B cell (primary cell): Measurements from ENCODE around the gene TXNDC17. TPM values are rescaled to one million over a fixed set of nuclear protein-coding genes. Genes with fewer than 3 reads are reported as not detected.

Experiments used
- ATAC-seq: fragments of 200-7000 bp; cut with Tn5 transposase; one replicate; pipeline ENCODE4 v1.10.0; 2021; ENCODE audit warnings: low read depth, mild to moderate bottlenecking, moderate number of reproducible peaks, moderate library complexity
- CTCF ChIA-PET: fragments of 350-600 bp; sonication (Branson Sonifier 250); formaldehyde crosslinking; loops from one replicate; lab custom pipeline; 2021; ENCODE audit warnings: antibody characterized with exemption, inconsistent platforms; lab: Charles Lee
- POLR2A ChIA-PET: fragments of 350-600 bp; sonication (Branson Sonifier 250); formaldehyde crosslinking; loops from one replicate; lab custom pipeline; 2021; ENCODE audit warnings: antibody characterized with exemption; lab: Charles Lee
- DNase-seq: peaks from one replicate; pipeline ENCODE4 v3.0.0; 2013
- H2AFZ ChIP-seq: 2 replicates; pipeline ENCODE4 v1.6.1; 2012; ENCODE audit warnings: mild to moderate bottlenecking, low read depth, low read length; ENCODE audit not compliant: insufficient read depth, poor library complexity, severe bottlenecking
- H3K27ac ChIP-seq, 2 donors: 1 replicate in 1 of 2; 2 replicates in 1 of 2; pipeline ENCODE4 v1.5.1; 2012 to 2013; ENCODE audit warnings: low read length in 2 of 2, mild to moderate bottlenecking in 2 of 2, moderate library complexity in 1 of 2
- H3K27me3 ChIP-seq, 4 experiments: fragments of 200-600 bp in 1 of 4; sonication (generic) in 1 of 4; replicated peaks in 1 of 4; 1 replicate in 2 of 4; 2 replicates in 2 of 4; pipeline versions ENCODE4 v1.6.1 to v1.7.0; 2013 to 2016; ENCODE audit warnings: low read length in 3 of 4, mild to moderate bottlenecking in 2 of 4, mixed read lengths in 1 of 4, moderate library complexity in 1 of 4; ENCODE audit not compliant: insufficient read depth in 4 of 4, control insufficient read depth in 3 of 4; ENCODE audit errors: control extremely low read depth in 1 of 4
- H3K36me3 ChIP-seq, 2 experiments: replicated peaks in 1 of 2; 1 replicate in 1 of 2; 2 replicates in 1 of 2; pipeline versions ENCODE4 v1.6.1 to v1.7.1; 2013; ENCODE audit warnings: low read length in 1 of 2; ENCODE audit not compliant: insufficient read depth in 2 of 2, control insufficient read depth in 1 of 2; ENCODE audit errors: control extremely low read depth in 1 of 2, extremely low read depth in 1 of 2
- H3K4me1 ChIP-seq, 2 donors: fragments of 200-600 bp in 1 of 2; sonication (generic) in 1 of 2; 1 replicate in 1 of 2; 2 replicates in 1 of 2; pipeline versions ENCODE4 v1.5.1 to v1.6.1; 2013 to 2017; ENCODE audit warnings: low read length in 2 of 2; ENCODE audit not compliant: control insufficient read depth in 2 of 2, insufficient read depth in 2 of 2
- H3K4me2 ChIP-seq: replicated peaks from 2 replicates; pipeline ENCODE3; 2012; ENCODE audit warnings: mild to moderate bottlenecking, low read depth, low read length; ENCODE audit not compliant: poor library complexity, severe bottlenecking
- H3K4me3 ChIP-seq, 5 experiments: fragments of 200-600 bp in 1 of 5; sonication (generic) in 1 of 5; 1 replicate in 3 of 5; 2 replicates in 2 of 5; pipeline versions ENCODE4 v1.5.1 to v1.7.0; 2011 to 2016; ENCODE audit warnings: low read length in 4 of 5, mild to moderate bottlenecking in 4 of 5, low read depth in 2 of 5, control low read depth in 1 of 5, moderate library complexity in 1 of 5; ENCODE audit not compliant: insufficient read depth in 1 of 5; ENCODE audit errors: control extremely low read depth in 1 of 5, extremely low read depth in 1 of 5
- H3K79me2 ChIP-seq: fragments of 200-600 bp; sonication (generic); one replicate; pipeline ENCODE4 v1.6.0; 2016; ENCODE audit warnings: low read length; ENCODE audit not compliant: control insufficient read depth, insufficient read depth
- H3K9ac ChIP-seq: fragments of 200-600 bp; sonication (generic); 2 replicates; pipeline ENCODE4 v1.6.1; 2017; ENCODE audit warnings: mild to moderate bottlenecking, low read length, moderate library complexity
- H3K9me3 ChIP-seq, 3 donors: one replicate each; pipeline versions ENCODE4 v1.6.1 to v1.7.1; 2013; ENCODE audit warnings: low read length in 2 of 3; ENCODE audit not compliant: control insufficient read depth in 2 of 3, insufficient read depth in 1 of 3; ENCODE audit errors: control extremely low read depth in 1 of 3
- H4K20me1 ChIP-seq: 2 replicates; pipeline ENCODE4 v1.6.0; 2012; ENCODE audit warnings: mild to moderate bottlenecking, low read length; ENCODE audit not compliant: insufficient read depth, control insufficient read depth, poor library complexity, severe bottlenecking
- H3K27ac Mint-ChIP-seq: one replicate; pipeline ENCODE4 v1.8.0; 2021; ENCODE audit warnings: mixed read lengths
- H3K27me3 Mint-ChIP-seq: one replicate; pipeline ENCODE4 v1.8.0; 2021; ENCODE audit warnings: mixed read lengths
- H3K4me1 Mint-ChIP-seq: one replicate; pipeline ENCODE4 v1.8.0; 2021; ENCODE audit warnings: mixed read lengths
- H3K4me3 Mint-ChIP-seq: one replicate; pipeline ENCODE4 v1.8.0; 2021; ENCODE audit warnings: mixed read lengths
- H3K9me3 Mint-ChIP-seq: one replicate; pipeline ENCODE4 v1.8.0; 2022; ENCODE audit warnings: mixed read lengths; ENCODE audit not compliant: insufficient read depth
- EZH2 ChIP-seq: IDR thresholded peaks from 2 replicates; pipeline ENCODE4 v1.6.1; 2012; ENCODE audit warnings: borderline replicate concordance, low read depth, mild to moderate bottlenecking, moderate library complexity, low read length; ENCODE audit not compliant: insufficient read depth, poor library complexity, severe bottlenecking
- WGBS: methylation state at CpG from one replicate; pipeline ENCODE4 v1.1.5; 2013; ENCODE audit warnings: missing lambda C conversion rate; ENCODE audit not compliant: insufficient coverage; 5-methylcytosine and 5-hydroxymethylcytosine counted together
- intact Hi-C: fragments of 100-400 bp; cut with micrococcal nuclease; formaldehyde crosslinking; loops from one replicate; pipeline ENCODE4 v1.10.0; 2022
- polyA plus RNA-seq: library from polyadenylated mRNA; depleted of rRNA; stranded (reverse); fragments of >200 nt; gene quantifications from 2 replicates; pipeline ENCODE4 v1.2.3, GENCODE V29; 2012
- total RNA-seq, 2 donors: library from RNA; stranded (reverse); fragments of 120-200 nt in 1 of 2; gene quantifications; 1 replicate in 1 of 2; 2 replicates in 1 of 2; pipeline versions ENCODE4 v1.2.3 to v1.2.4, GENCODE V29; 2013 to 2022
- TF ChIP-seq, protein P1 (sequence below): fragments of 200-600 bp; IDR thresholded peaks from one replicate; pipeline ENCODE4 v1.8.0; 2022; ENCODE audit warnings: antibody characterized with exemption, mild to moderate bottlenecking

TXNDC17 gene
- total and polyA plus RNA-seq, 2 donors (not counting 1 experiment from before 2014, with no cell fraction given): 19.5 to 33.7 TPM

DNA sequence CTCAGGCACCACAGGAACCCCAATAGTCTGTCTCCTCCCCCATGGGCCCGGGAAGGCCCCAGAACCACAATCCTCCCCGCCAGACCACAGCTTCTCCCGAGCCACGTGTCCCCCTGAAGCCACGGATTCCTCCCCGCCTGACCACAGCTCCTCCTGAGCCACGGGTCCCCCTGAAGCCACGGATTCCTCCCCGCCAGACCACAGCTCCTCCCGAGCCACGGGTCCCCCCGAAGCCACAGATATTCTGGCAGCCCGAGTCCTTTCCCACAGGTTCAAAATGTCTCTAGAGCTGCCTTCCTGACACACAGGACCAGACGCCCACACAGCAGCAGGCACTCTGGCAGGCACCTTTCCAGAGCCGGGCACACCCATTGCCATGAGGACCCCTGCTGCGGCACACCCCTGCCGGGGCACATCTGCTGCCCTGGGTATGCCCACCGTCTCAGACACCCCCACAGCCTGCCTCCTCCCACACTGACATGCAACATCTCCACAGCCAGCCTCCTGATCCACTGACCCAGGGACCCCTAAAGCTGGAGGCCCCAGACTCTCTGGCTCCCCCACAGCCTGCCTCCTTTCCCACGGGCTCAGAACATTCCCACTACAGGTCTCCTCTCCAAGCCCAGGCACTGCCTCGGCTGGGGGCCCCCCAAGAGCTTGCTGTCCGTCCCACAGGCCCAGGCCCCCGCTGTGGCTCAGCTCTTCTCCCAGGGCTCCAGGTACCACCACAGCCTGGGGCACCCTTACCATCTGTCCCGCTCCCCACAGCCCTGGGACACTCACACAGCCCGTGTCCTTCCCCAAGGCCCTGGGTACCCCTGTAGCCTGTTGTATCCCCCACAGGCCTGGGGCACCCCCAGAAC is 2.6 kb upstream of the TXNDC17 start:
- Histone ChIP-seq H3K27ac (no peak overlapping the region), H2AFZ (no peak overlapping the region), H3K27me3 (no peaks in the 10 kb centered on the region), H3K79me2 (peaks cover 37% of the 10 kb centered on the region), H3K4me1 (peaks cover 22 to 30% of the 10 kb centered on the region in 2 donors), H3K9me3 (no peaks in the 10 kb centered on the region), H3K9ac (no peak overlapping the region), H3K36me3 (peaks cover 0 to 11% of the 10 kb centered on the region in 2 experiments), H3K4me3 (no peak overlapping the region), H3K4me2 (peak overlapping the region; percentile 87), H4K20me1 (peaks cover 6% of the 10 kb centered on the region)
- Mint-ChIP-seq H3K27me3 (no peaks in the 10 kb centered on the region), H3K27ac (peak overlapping the region; percentile 67), H3K4me3 (peak overlapping the region; percentile 98), H3K9me3 (no peaks in the 10 kb centered on the region), H3K4me1 (peaks cover 36% of the 10 kb centered on the region)
- CTCF ChIA-PET: no interaction called here
- DNase-seq: no peak
- TF ChIP-seq, protein P1, sequence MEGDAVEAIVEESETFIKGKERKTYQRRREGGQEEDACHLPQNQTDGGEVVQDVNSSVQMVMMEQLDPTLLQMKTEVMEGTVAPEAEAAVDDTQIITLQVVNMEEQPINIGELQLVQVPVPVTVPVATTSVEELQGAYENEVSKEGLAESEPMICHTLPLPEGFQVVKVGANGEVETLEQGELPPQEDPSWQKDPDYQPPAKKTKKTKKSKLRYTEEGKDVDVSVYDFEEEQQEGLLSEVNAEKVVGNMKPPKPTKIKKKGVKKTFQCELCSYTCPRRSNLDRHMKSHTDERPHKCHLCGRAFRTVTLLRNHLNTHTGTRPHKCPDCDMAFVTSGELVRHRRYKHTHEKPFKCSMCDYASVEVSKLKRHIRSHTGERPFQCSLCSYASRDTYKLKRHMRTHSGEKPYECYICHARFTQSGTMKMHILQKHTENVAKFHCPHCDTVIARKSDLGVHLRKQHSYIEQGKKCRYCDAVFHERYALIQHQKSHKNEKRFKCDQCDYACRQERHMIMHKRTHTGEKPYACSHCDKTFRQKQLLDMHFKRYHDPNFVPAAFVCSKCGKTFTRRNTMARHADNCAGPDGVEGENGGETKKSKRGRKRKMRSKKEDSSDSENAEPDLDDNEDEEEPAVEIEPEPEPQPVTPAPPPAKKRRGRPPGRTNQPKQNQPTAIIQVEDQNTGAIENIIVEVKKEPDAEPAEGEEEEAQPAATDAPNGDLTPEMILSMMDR: no peak
- TF ChIP-seq EZH2: no peak
- 61% methylated on average over 24 of the region's 24 CpGs for WGBS
- POLR2A ChIA-PET: no interaction called here
- ATAC-seq: no peak
- intact Hi-C loops: no loop called here

DNA sequence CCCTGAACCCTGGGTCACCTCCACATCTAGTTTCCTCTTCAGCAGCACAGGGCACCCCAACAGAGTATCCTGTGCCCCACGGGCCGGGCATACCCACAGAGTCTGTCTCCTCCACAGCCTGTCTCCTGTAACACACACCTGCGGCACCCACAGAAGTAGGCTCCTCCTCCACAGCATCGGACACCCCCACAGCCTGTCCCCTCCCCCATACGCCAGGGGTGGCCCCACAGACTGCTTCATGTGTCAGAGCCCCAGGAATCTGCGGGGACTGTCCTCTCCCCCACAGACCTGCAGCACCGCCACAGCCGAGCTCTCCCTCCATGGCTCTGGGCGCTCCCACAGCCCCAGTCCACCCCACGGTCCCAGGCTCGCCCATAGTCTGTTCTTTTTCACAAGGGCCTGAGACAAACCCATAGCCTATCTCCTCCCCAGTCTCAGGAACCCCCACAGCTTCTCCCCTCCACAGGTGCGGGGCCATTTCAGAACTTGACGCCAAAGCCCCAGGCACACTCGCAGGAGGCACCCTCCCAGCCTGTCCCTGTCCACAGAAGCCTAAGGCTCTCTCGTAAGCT is 1.8 kb upstream of the TXNDC17 start:
- peak; percentile 20 for DNase-seq
- no peaks in the 10 kb centered on the region for H3K27me3 Mint-ChIP-seq
- peak overlapping the region; percentile 87 for H3K4me2 ChIP-seq
- peaks cover 1 to 15% of the 10 kb centered on the region in 2 experiments for H3K36me3 ChIP-seq
- H3K27ac ChIP-seq: no peak overlapping the region
- intact Hi-C loops: no loop called here
- H3K27ac Mint-ChIP-seq: peak overlapping the region; percentile 26
- H3K4me1 Mint-ChIP-seq: peaks cover 37% of the 10 kb centered on the region
- H3K9me3 ChIP-seq: no peaks in the 10 kb centered on the region
- CTCF ChIA-PET: no interaction called here
- H3K4me1 ChIP-seq: peaks cover 22 to 30% of the 10 kb centered on the region in 2 donors
- TF ChIP-seq, protein P1: no peak
- TF ChIP-seq EZH2: no peak
- POLR2A ChIA-PET: interaction anchor here (1.0 kb wide), 1 partner anchor 18 kb away, joined by 3 read pairs; no protein-coding TSS in a partner anchor
- H4K20me1 ChIP-seq: peaks cover 6% of the 10 kb centered on the region
- H3K4me3 Mint-ChIP-seq: peak overlapping the region; percentile 98
- peak overlapping the region; percentile 90 for H3K9ac ChIP-seq
- WGBS: 61% methylated on average over 15 of the region's 15 CpGs
- peak overlapping the region in 4 of 5 experiments; percentile 83 to 94 (median 90) for H3K4me3 ChIP-seq
- H2AFZ ChIP-seq: no peak overlapping the region
- no peak for ATAC-seq
- peaks cover 45% of the 10 kb centered on the region for H3K79me2 ChIP-seq
- H3K9me3 Mint-ChIP-seq: no peaks in the 10 kb centered on the region
- H3K27me3 ChIP-seq: no peaks in the 10 kb centered on the region
